22Rv1 (cell line): ENCODE measurements around the gene MAPK13.

Source experiments
- CTCF ChIP-seq: fragments of 450-650 bp; IDR thresholded peaks from 2 replicates; pipeline ENCODE4 v1.5.1; 2017; ENCODE audit warnings: mild to moderate bottlenecking
- ZFX ChIP-seq: fragments of 450-650 bp; IDR thresholded peaks from 2 replicates; pipeline ENCODE4 v1.6.1; 2017; ENCODE audit warnings: antibody characterized with exemption, borderline replicate concordance

- TF ChIP-seq CTCF (no peak), ZFX (no peak)
Observed at GRCh38 chr6:36098253-36098919, 31.9 kb upstream of the MAPK13 start.
